Measurements from ENCODE around the gene GAS2L1. TPM values are rescaled to one million over a fixed set of nuclear protein-coding genes. Genes with fewer than 3 reads are reported as not detected.

GAS2L1 gene
- total RNA-seq, 1 experiment from 2014 or later, result 8.0 TPM

DNA sequence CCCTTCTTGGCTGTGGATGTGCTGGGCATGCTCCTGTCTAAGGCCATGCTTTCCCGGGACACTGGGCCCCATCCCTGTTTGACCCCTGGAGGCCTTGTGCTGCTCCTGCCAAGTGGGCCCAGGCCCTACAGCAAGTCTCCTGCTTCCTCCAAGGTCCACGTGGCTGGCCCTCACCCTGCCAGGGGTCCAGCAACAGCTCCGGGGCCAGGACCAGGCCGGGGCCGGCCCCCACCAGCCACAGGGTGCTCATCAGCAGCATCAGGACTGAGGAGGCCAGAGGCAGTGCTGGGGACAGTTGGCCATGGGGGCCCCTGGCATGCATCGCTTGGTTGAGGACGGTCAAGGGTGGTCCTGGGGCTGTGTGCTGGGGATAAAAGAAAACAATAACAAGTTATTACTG is 41.1 kb upstream of the GAS2L1 start:
- H3K79me2 ChIP-seq (ENCODE audit: insufficient read depth, low read length), result peaks cover 22% of the 10 kb centered on the region
- H3K36me3 Mint-ChIP-seq (ENCODE audit: insufficient read depth in 1 of 3, low read depth in 3 of 3), result peaks cover 27 to 52% (median 39%) of the 10 kb centered on the region in 3 experiments; a peak in 6 of 7 replicates

More for the DNA sequence above, 41.1 kb upstream of the GAS2L1 start:
- Histone ChIP-seq H2BK120ac (ENCODE audit: low read depth, low read length, poor library complexity, severe bottlenecking) (no peak overlapping the region), H4K91ac (ENCODE audit: insufficient read length, low read depth, low read length) (no peak overlapping the region), H3K23me2 (ENCODE audit: insufficient read length, low read depth, low read length, poor library complexity, severe bottlenecking) (peaks cover 22% of the 10 kb centered on the region), H3K27ac (ENCODE audit: insufficient read length, low read depth, low read length) (no peak overlapping the region), H3K27me3 (ENCODE audit: insufficient read depth, low read length) (no peaks in the 10 kb centered on the region), H3K79me1 (ENCODE audit: insufficient read depth, low read depth, low read length, poor library complexity, severe bottlenecking) (no peaks in the 10 kb centered on the region), H2BK20ac (ENCODE audit: low read depth, low read length, poor library complexity, severe bottlenecking) (no peak overlapping the region), H4K5ac (ENCODE audit: insufficient read length, low read depth, low read length) (no peak overlapping the region), H4K20me1 (ENCODE audit: control insufficient read depth, insufficient read depth, insufficient read length) (no peaks in the 10 kb centered on the region), H3K14ac (ENCODE audit: insufficient read depth, low read length) (no peak overlapping the region), H3K4me2 (ENCODE audit: insufficient read depth, insufficient read length, low read length) (no peak overlapping the region), H3K56ac (ENCODE audit: insufficient read length, low read depth, low read length) (no peak overlapping the region), H3K9ac (ENCODE audit: extremely low read depth, insufficient read length, low read length) (no peak overlapping the region), H3K23ac (ENCODE audit: insufficient read length, low read depth, low read length) (no peak overlapping the region), H3K18ac (ENCODE audit: insufficient read length, low read depth, low read length) (no peak overlapping the region), H2AFZ (ENCODE audit: low read length) (no peak overlapping the region), H2AK5ac (ENCODE audit: insufficient read length, low read length) (no peak overlapping the region), H2BK12ac (ENCODE audit: insufficient read length, low read depth, low read length) (no peak overlapping the region), H2BK5ac (ENCODE audit: insufficient read length, low read length) (no peak overlapping the region), H3K9me3 (ENCODE audit: control insufficient read depth, low read depth, low read length) (no peaks in the 10 kb centered on the region), H3T11ph (ENCODE audit: low read length) (no peak overlapping the region), H2BK15ac (ENCODE audit: low read depth, low read length) (no peak overlapping the region), H3K4me1 (ENCODE audit: insufficient read depth, low read length) (peaks cover 5% of the 10 kb centered on the region), H4K8ac (replicated peaks; ENCODE audit: insufficient read length, low read depth, low read length) (no peak overlapping the region), H3K4ac (ENCODE audit: low read depth, low read length) (no peak overlapping the region)
- DNase-seq, result no peak
- H3K4me3 Mint-ChIP-seq, result no peak overlapping the region
- WGBS (ENCODE audit: extremely low coverage, insufficient read length, low lambda C conversion rate), result no CpG with 5 or more reads among the region's 7 CpGs
- H3K27me3 Mint-ChIP-seq (ENCODE audit: low read depth), result no peaks in the 10 kb centered on the region
- no peak overlapping the region for H3K27ac Mint-ChIP-seq
- H3K4me1 Mint-ChIP-seq, result peaks cover 19 to 27% of the 10 kb centered on the region in 2 experiments
- TF ChIP-seq, protein P1, sequence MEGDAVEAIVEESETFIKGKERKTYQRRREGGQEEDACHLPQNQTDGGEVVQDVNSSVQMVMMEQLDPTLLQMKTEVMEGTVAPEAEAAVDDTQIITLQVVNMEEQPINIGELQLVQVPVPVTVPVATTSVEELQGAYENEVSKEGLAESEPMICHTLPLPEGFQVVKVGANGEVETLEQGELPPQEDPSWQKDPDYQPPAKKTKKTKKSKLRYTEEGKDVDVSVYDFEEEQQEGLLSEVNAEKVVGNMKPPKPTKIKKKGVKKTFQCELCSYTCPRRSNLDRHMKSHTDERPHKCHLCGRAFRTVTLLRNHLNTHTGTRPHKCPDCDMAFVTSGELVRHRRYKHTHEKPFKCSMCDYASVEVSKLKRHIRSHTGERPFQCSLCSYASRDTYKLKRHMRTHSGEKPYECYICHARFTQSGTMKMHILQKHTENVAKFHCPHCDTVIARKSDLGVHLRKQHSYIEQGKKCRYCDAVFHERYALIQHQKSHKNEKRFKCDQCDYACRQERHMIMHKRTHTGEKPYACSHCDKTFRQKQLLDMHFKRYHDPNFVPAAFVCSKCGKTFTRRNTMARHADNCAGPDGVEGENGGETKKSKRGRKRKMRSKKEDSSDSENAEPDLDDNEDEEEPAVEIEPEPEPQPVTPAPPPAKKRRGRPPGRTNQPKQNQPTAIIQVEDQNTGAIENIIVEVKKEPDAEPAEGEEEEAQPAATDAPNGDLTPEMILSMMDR (conservative IDR thresholded peaks at IDR 0.05), result no peak
- H3K9me3 Mint-ChIP-seq, result peaks cover 0 to 4% of the 10 kb centered on the region in 2 experiments; a peak in 2 of 5 replicates
